Stimulated activated CD4-positive, alpha-beta T cell treated with anti-CD3 and anti-CD28 coated beads, Interleukin-15, amount 100 ng/mL, for 24 hours (primary cell): Measurements from ENCODE around the gene EGLN1.
"Not testable (repeated sequence)": the region's sequence is repeated elsewhere in the genome, so short reads cannot be mapped to it uniquely, and the experiment has no call there.

Source experiments
- DNase-seq: peaks from one replicate; pipeline ENCODE4 v3.0.0-alpha.2; 2020

Gene EGLN1

GRCh38 chr1:231421971-231422797, at the start of gene EGLN1:
EGLN1 (minus strand) TSS chr1:231422287; CDS start chr1:231421888, 399 bp downstream.
- DNase-seq = peak; percentile 89

GRCh38 chr1:231471500-231471899, 49.4 kb upstream of the EGLN1 start:
- not testable (repeated sequence) for DNase-seq

- DNase-seq = not testable (repeated sequence)
Observed at GRCh38 chr1:231471027-231471426, 48.9 kb upstream of the EGLN1 start.

- DNase-seq = no peak
Observed at GRCh38 chr1:231467986-231468385, 45.9 kb upstream of the EGLN1 start.

- DNase-seq = no peak
Observed at GRCh38 chr1:231465051-231465450, 43.0 kb upstream of the EGLN1 start.

GRCh38 chr1:231463541-231463940, 41.5 kb upstream of the EGLN1 start:
- no peak for DNase-seq

GRCh38 chr1:231460614-231461013, 38.5 kb upstream of the EGLN1 start:
- DNase-seq = peak; percentile 68

- DNase-seq = not testable (repeated sequence)
Observed at GRCh38 chr1:231459438-231459837, 37.4 kb upstream of the EGLN1 start.

- DNase-seq = not testable (repeated sequence)
Observed at GRCh38 chr1:231457956-231458355, 35.9 kb upstream of the EGLN1 start.

- not testable (repeated sequence) for DNase-seq
Observed at GRCh38 chr1:231454133-231454532, 32.0 kb upstream of the EGLN1 start.

- no peak for DNase-seq
Observed at GRCh38 chr1:231446138-231446537, 24.1 kb upstream of the EGLN1 start.

GRCh38 chr1:231444059-231444458, 22.0 kb upstream of the EGLN1 start:
- no peak for DNase-seq

GRCh38 chr1:231443363-231443762, 21.3 kb upstream of the EGLN1 start:
- no peak for DNase-seq

GRCh38 chr1:231442735-231443134, 20.6 kb upstream of the EGLN1 start:
- no peak for DNase-seq

- DNase-seq = no peak
Observed at GRCh38 chr1:231432996-231433395, 10.9 kb upstream of the EGLN1 start.

GRCh38 chr1:231431665-231432415, 9.8 kb upstream of the EGLN1 start:
- no peak for DNase-seq

- DNase-seq = not testable (repeated sequence)
Observed at GRCh38 chr1:231430678-231431352, 8.7 kb upstream of the EGLN1 start.

GRCh38 chr1:231428377-231428776, 6.3 kb upstream of the EGLN1 start:
- no peak for DNase-seq

- no peak for DNase-seq
Observed at GRCh38 chr1:231424950-231425805, 3.1 kb upstream of the EGLN1 start.

GRCh38 chr1:231423648-231424047, 1.6 kb upstream of the EGLN1 start:
- DNase-seq = no peak

GRCh38 chr1:231422798-231423309, 767 bp upstream of the EGLN1 start:
- DNase-seq = no peak

GRCh38 chr1:231421546-231421970, 529 bp downstream of the EGLN1 start:
- no peak for DNase-seq
